ENCODE data around the gene KLF15. TPM values are rescaled to one million over a fixed set of nuclear protein-coding genes. Genes with fewer than 3 reads are reported as not detected.
A peak's percentile ranks its signal among the peaks of the same experiment; 100 is the strongest.

The KLF15 gene
- total RNA-seq (2021) (12.1 to 14.7 TPM (median 13.0 TPM) in 3 replicates), Bru-seq, nascent RNA (percentile 70 among the genes with signal in this experiment)
- long read RNA-seq, experiment 1, transcript KLF15-201 (3 exons, 2,574 nt): major isoform, 5 of 11 reads
- long read RNA-seq, experiment 1, partial matches to known transcripts: 2 of 11 reads
- long read RNA-seq, experiment 1, other reads (novel, unspliced or antisense): 4 of 11 reads
- long read RNA-seq, experiment 2, transcript KLF15-201 (3 exons, 2,574 nt): major isoform, 6 of 13 reads
- long read RNA-seq, experiment 2, partial matches to known transcripts: 5 of 13 reads
- long read RNA-seq, experiment 2, other reads (novel, unspliced or antisense): 2 of 13 reads
- long read RNA-seq, experiment 3: 0 reads

DNA sequence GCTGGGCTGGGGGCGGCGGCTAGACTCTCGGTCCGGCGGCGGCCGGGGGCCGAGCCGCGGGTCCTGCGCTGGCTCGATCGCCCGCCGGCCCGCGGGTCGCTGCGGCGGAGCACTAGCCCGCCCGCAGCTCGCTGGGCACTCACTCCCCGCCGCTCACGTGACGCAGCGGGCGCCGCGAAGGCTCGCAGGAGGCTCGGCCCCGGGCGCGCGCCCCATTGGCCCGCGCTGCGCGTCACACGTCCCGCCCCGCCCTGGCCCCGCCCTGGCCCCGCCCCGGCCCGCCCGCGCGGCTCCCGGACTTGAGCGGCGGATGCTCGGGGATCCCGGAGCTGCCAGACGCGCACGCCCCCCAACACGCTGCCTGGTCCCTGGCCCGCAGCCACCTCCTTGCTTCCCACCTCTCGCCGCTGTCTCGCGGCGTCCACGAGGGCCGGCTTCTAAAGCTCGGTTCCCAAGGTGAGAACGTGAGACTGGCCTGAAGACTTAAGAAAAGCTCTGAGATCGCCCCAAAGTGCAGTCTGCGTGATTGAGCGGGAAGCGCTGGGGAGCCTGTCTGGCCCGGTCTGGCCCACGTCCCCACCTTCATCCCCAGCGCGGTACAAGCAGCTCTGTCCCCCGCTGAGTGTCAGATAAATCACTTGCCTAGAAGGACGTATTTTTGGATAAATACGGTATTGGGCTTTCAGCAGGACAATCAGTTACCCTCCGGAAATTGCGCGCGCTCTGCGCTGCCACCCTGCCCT, at the start of gene KLF15:
Gene KLF15 (minus strand): TSS at position 114 of the 743 bp plus-strand sequence. CDS start 4,486 bp downstream, outside the sequence.
- TF ChIP-seq, protein P1, sequence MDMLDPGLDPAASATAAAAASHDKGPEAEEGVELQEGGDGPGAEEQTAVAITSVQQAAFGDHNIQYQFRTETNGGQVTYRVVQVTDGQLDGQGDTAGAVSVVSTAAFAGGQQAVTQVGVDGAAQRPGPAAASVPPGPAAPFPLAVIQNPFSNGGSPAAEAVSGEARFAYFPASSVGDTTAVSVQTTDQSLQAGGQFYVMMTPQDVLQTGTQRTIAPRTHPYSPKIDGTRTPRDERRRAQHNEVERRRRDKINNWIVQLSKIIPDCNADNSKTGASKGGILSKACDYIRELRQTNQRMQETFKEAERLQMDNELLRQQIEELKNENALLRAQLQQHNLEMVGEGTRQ (CRISPR knock-in tag; IDR thresholded peaks at IDR 0.05): peak; percentile 93
- TF ChIP-seq, protein P2, sequence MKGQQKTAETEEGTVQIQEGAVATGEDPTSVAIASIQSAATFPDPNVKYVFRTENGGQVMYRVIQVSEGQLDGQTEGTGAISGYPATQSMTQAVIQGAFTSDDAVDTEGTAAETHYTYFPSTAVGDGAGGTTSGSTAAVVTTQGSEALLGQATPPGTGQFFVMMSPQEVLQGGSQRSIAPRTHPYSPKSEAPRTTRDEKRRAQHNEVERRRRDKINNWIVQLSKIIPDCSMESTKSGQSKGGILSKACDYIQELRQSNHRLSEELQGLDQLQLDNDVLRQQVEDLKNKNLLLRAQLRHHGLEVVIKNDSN (CRISPR knock-in tag; IDR thresholded peaks at IDR 0.05): peak; percentile 62
- peak; percentile 45; the same call in 1 of the 2 replicates for TF ChIP-seq TP53 (CRISPR knock-in tag; IDR thresholded peaks at IDR 0.05)
- TF ChIP-seq, protein P3, sequence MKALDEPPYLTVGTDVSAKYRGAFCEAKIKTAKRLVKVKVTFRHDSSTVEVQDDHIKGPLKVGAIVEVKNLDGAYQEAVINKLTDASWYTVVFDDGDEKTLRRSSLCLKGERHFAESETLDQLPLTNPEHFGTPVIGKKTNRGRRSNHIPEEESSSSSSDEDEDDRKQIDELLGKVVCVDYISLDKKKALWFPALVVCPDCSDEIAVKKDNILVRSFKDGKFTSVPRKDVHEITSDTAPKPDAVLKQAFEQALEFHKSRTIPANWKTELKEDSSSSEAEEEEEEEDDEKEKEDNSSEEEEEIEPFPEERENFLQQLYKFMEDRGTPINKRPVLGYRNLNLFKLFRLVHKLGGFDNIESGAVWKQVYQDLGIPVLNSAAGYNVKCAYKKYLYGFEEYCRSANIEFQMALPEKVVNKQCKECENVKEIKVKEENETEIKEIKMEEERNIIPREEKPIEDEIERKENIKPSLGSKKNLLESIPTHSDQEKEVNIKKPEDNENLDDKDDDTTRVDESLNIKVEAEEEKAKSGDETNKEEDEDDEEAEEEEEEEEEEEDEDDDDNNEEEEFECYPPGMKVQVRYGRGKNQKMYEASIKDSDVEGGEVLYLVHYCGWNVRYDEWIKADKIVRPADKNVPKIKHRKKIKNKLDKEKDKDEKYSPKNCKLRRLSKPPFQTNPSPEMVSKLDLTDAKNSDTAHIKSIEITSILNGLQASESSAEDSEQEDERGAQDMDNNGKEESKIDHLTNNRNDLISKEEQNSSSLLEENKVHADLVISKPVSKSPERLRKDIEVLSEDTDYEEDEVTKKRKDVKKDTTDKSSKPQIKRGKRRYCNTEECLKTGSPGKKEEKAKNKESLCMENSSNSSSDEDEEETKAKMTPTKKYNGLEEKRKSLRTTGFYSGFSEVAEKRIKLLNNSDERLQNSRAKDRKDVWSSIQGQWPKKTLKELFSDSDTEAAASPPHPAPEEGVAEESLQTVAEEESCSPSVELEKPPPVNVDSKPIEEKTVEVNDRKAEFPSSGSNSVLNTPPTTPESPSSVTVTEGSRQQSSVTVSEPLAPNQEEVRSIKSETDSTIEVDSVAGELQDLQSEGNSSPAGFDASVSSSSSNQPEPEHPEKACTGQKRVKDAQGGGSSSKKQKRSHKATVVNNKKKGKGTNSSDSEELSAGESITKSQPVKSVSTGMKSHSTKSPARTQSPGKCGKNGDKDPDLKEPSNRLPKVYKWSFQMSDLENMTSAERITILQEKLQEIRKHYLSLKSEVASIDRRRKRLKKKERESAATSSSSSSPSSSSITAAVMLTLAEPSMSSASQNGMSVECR (CRISPR knock-in tag; IDR thresholded peaks at IDR 0.05; ENCODE audit: borderline replicate concordance): peak; percentile 44; the same call in 1 of the 2 replicates
- TF ChIP-seq, protein P4, sequence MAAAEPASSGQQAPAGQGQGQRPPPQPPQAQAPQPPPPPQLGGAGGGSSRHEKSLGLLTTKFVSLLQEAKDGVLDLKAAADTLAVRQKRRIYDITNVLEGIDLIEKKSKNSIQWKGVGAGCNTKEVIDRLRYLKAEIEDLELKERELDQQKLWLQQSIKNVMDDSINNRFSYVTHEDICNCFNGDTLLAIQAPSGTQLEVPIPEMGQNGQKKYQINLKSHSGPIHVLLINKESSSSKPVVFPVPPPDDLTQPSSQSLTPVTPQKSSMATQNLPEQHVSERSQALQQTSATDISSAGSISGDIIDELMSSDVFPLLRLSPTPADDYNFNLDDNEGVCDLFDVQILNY (CRISPR knock-in tag; IDR thresholded peaks at IDR 0.05): peak; percentile 50; the same call in 1 of the 2 replicates
- no peak for TF ChIP-seq GTF2I (CRISPR knock-in tag; conservative IDR thresholded peaks at IDR 0.05)
- TF ChIP-seq, protein P5, sequence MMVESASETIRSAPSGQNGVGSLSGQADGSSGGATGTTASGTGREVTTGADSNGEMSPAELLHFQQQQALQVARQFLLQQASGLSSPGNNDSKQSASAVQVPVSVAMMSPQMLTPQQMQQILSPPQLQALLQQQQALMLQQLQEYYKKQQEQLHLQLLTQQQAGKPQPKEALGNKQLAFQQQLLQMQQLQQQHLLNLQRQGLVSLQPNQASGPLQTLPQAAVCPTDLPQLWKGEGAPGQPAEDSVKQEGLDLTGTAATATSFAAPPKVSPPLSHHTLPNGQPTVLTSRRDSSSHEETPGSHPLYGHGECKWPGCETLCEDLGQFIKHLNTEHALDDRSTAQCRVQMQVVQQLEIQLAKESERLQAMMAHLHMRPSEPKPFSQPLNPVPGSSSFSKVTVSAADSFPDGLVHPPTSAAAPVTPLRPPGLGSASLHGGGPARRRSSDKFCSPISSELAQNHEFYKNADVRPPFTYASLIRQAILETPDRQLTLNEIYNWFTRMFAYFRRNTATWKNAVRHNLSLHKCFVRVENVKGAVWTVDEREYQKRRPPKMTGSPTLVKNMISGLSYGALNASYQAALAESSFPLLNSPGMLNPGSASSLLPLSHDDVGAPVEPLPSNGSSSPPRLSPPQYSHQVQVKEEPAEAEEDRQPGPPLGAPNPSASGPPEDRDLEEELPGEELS (CRISPR knock-in tag; IDR thresholded peaks at IDR 0.05): no peak
- peak; percentile 27; the same call in 1 of the 2 replicates for TF ChIP-seq NFYB (CRISPR knock-in tag; conservative IDR thresholded peaks at IDR 0.05; ENCODE audit: low read depth)
- TF ChIP-seq SP1 (CRISPR knock-in tag; conservative IDR thresholded peaks at IDR 0.05): 0 out of 2 replicates have a peak, but pooled peaks have one; percentile 56
- 0 out of 2 replicates have a peak, but pooled peaks have one; percentile 42 for TF ChIP-seq CREM (CRISPR knock-in tag; IDR thresholded peaks at IDR 0.05)
- DNase-seq (ENCODE audit: low spot score): peak; percentile 84
- Mint-ChIP-seq H3K9me3 (peaks cover 13% of the 10 kb centered on the region), H3K27me3 (ENCODE audit: low read depth) (peaks cover 26% of the 10 kb centered on the region), H3K4me3 (peak within 1 kb of the TSS; percentile 96), H3K4me1 (peaks cover 24% of the 10 kb centered on the region), H3K36me3 (peaks cover 15% of the 10 kb centered on the region; the same call in 1 of the 2 replicates), H3K27ac (peak within 1 kb of the TSS; percentile 89)
- ChIA-PET CTCF (interaction anchor here (1.0 to 1.5 kb wide), 5 partner anchors 9 to 225 kb away, joined by 3 to 8 read pairs (median 5); no protein-coding TSS in a partner anchor), POLR2A (interaction anchor here (1.7 kb wide), 1 partner anchor 90 kb away, joined by 9 read pairs; no protein-coding TSS in a partner anchor)
- peak; percentile 62 for ATAC-seq

All from WTC11 (cell line).